ENCODE measurements around the gene CLCC1. TPM values are rescaled to one million over a fixed set of nuclear protein-coding genes. Genes with fewer than 3 reads are reported as not detected.
"Not testable (repeated sequence)": the region's sequence is repeated elsewhere in the genome, so short reads cannot be mapped to it uniquely, and the experiment has no call there.

Gene CLCC1
- total RNA-seq: 10 to 100 TPM; 14.3 to 15.2 TPM

GRCh38 chr1:108963052-108963686, at the start of gene CLCC1:
Gene CLCC1 (minus strand): TSS chr1:108963484. CDS start chr1:108950437, 13,047 bp downstream.
- ATAC-seq: peak; percentile 97
- Mint-ChIP-seq H3K4me3 (peak within 1 kb of the TSS; percentile 81), H3K4me1 (ENCODE audit: low read depth) (peaks cover 26% of the 10 kb centered on the region), H3K27me3 (peaks cover 2% of the 10 kb centered on the region), H3K9me3 (no peaks in the 10 kb centered on the region), H3K27ac (peak within 1 kb of the TSS; percentile 88), H3K36me3 (ENCODE audit: low read depth) (peaks cover 20% of the 10 kb centered on the region)
- POLR2A ChIA-PET: interaction anchor here (0.7 to 2.6 kb wide), 10 partner anchors 13 to 302 kb away, joined by 3 to 19 read pairs (median 3); partner anchors contain the start of genes HENMT1 and WDR47
- peak; percentile 96 for DNase-seq
- intact Hi-C loops (cut with micrococcal nuclease): loop anchor here (10.0 kb wide), 1 partner anchor 152 kb away; the partner anchor contains the start of gene ELAPOR1
- no peak for TF ChIP-seq CTCF (IDR thresholded peaks at IDR 0.05)
- CTCF ChIA-PET: interaction anchor here (0.6 to 1.1 kb wide), 3 partner anchors 10 to 35 kb away, joined by 3 read pairs; no protein-coding TSS in a partner anchor

- no peak for DNase-seq
- peaks cover 9% of the 10 kb centered on the region for H3K36me3 Mint-ChIP-seq (ENCODE audit: low read depth)
- no peak overlapping the region for H3K4me3 Mint-ChIP-seq
- ChIA-PET POLR2A (interaction anchor here (0.8 to 1.0 kb wide), 2 partner anchors 24 to 36 kb away, joined by 3 to 7 read pairs; no protein-coding TSS in a partner anchor), CTCF (interaction anchor here (2.4 kb wide), 1 partner anchor 16 kb away, joined by 8 read pairs; no protein-coding TSS in a partner anchor)
- H3K27me3 Mint-ChIP-seq: no peaks in the 10 kb centered on the region
- ATAC-seq: no peak
- H3K27ac Mint-ChIP-seq: no peak overlapping the region
- intact Hi-C loops (cut with micrococcal nuclease): no loop called here
- peaks cover under 1% of the 10 kb centered on the region for H3K9me3 Mint-ChIP-seq
- no peak for TF ChIP-seq CTCF (IDR thresholded peaks at IDR 0.05)
- H3K4me1 Mint-ChIP-seq (ENCODE audit: low read depth): no peaks in the 10 kb centered on the region
These were observed 48.1 kb upstream of the CLCC1 start for GRCh38 chr1:109011335-109011734.

GRCh38 chr1:108996622-108997021, 33.3 kb upstream of the CLCC1 start:
- H3K4me1 Mint-ChIP-seq (ENCODE audit: low read depth); intact Hi-C loops (cut with micrococcal nuclease); H3K4me3 Mint-ChIP-seq; H3K27me3 Mint-ChIP-seq; H3K9me3 Mint-ChIP-seq: not testable (repeated sequence)
- CTCF ChIA-PET: interaction anchor here (0.6 kb wide), 1 partner anchor 91 kb away, joined by 3 read pairs; no protein-coding TSS in a partner anchor
- peaks cover 39% of the 10 kb centered on the region for H3K36me3 Mint-ChIP-seq (ENCODE audit: low read depth)
- POLR2A ChIA-PET: interaction anchor here (0.9 kb wide), 1 partner anchor 12 kb away, joined by 3 read pairs; no protein-coding TSS in a partner anchor
- ATAC-seq: peak; percentile 84
- DNase-seq: peak; percentile 79
- H3K27ac Mint-ChIP-seq: peak overlapping the region; percentile 60

- Mint-ChIP-seq H3K27me3 (no peaks in the 10 kb centered on the region), H3K9me3 (no peaks in the 10 kb centered on the region), H3K27ac (no peak overlapping the region), H3K36me3 (ENCODE audit: low read depth) (peaks cover 8% of the 10 kb centered on the region), H3K4me1 (ENCODE audit: low read depth) (no peaks in the 10 kb centered on the region), H3K4me3 (no peak overlapping the region)
- no peak for TF ChIP-seq CTCF (IDR thresholded peaks at IDR 0.05)
- no peak for DNase-seq
- no peak for ATAC-seq
- ChIA-PET POLR2A (interaction anchor here (0.7 kb wide), 1 partner anchor 18 kb away, joined by 3 read pairs; no protein-coding TSS in a partner anchor), CTCF (no interaction called here)
- intact Hi-C loops (cut with micrococcal nuclease): no loop called here
These were observed 19.8 kb upstream of the CLCC1 start for GRCh38 chr1:108983114-108983513.

GRCh38 chr1:108976658-108977057, 13.4 kb upstream of the CLCC1 start:
- Mint-ChIP-seq H3K27me3 (no peaks in the 10 kb centered on the region), H3K36me3 (ENCODE audit: low read depth) (peaks cover 12% of the 10 kb centered on the region), H3K4me1 (ENCODE audit: low read depth) (no peaks in the 10 kb centered on the region), H3K27ac (no peak overlapping the region), H3K9me3 (no peaks in the 10 kb centered on the region), H3K4me3 (no peak overlapping the region)
- ChIA-PET POLR2A (no interaction called here), CTCF (no interaction called here)
- intact Hi-C loops (cut with micrococcal nuclease): no loop called here
- DNase-seq: no peak
- ATAC-seq: no peak
- no peak for TF ChIP-seq CTCF (IDR thresholded peaks at IDR 0.05)
